Measurements from ENCODE around the gene NEMP1.

NEMP1 gene

GRCh38 chr12:57106021-57106708 is 27.6 kb upstream of the NEMP1 start:
- DNase-seq: no peak

- DNase-seq: peak; percentile 51
Measured at GRCh38 chr12:57105011-57105753, 26.6 kb upstream of the NEMP1 start.

GRCh38 chr12:57104292-57104910 is 25.8 kb upstream of the NEMP1 start:
- peak; percentile 48 for DNase-seq

- DNase-seq: no peak
Measured at GRCh38 chr12:57103856-57104255, 25.3 kb upstream of the NEMP1 start.

- DNase-seq: peak; percentile 55
Measured at GRCh38 chr12:57101892-57102695, 23.5 kb upstream of the NEMP1 start.

GRCh38 chr12:57099766-57100165 is 21.2 kb upstream of the NEMP1 start:
- no peak for DNase-seq

- DNase-seq: no peak
Measured at GRCh38 chr12:57099047-57099714, 20.6 kb upstream of the NEMP1 start.

- DNase-seq: no peak
Measured at GRCh38 chr12:57098546-57098945, 20.0 kb upstream of the NEMP1 start.

GRCh38 chr12:57097554-57097835 is 18.9 kb upstream of the NEMP1 start:
- no peak for DNase-seq

GRCh38 chr12:57096748-57097553 is 18.4 kb upstream of the NEMP1 start:
- peak; percentile 49 for DNase-seq

- no peak for DNase-seq
Measured at GRCh38 chr12:57096099-57096572, 17.5 kb upstream of the NEMP1 start.

- DNase-seq: no peak
Measured at GRCh38 chr12:57095440-57095839, 16.8 kb upstream of the NEMP1 start.

- DNase-seq: peak; percentile 57
Measured at GRCh38 chr12:57094208-57095160, 15.9 kb upstream of the NEMP1 start.

GRCh38 chr12:57093415-57094207 is 15.0 kb upstream of the NEMP1 start:
- DNase-seq: peak; percentile 84

- DNase-seq: no peak
Measured at GRCh38 chr12:57092876-57093414, 14.4 kb upstream of the NEMP1 start.

- DNase-seq: no peak
Measured at GRCh38 chr12:57092529-57092862, 13.9 kb upstream of the NEMP1 start.

- DNase-seq: peak; percentile 59
Measured at GRCh38 chr12:57091638-57092528, 13.3 kb upstream of the NEMP1 start.

- peak; percentile 59 for DNase-seq
Measured at GRCh38 chr12:57090924-57091637, 12.5 kb upstream of the NEMP1 start.

Data from activated CD8-positive, alpha-beta memory T cell treated with anti-CD3 and anti-CD28 coated beads, Interleukin-2, amount 50 U/mL, for 48 hours (primary cell).